Stimulated activated CD4-positive, alpha-beta T cell treated with anti-CD3 and anti-CD28 coated beads, Interleukin-12 subunit alpha, Interleukin-12 subunit beta, amount 100 ng/mL, for 24 hours (primary cell): ENCODE results near the gene SUGCT.

Source experiments
- DNase-seq, 2 experiments: peaks; one replicate each; pipeline ENCODE4 v3.0.0-alpha.2; 2020; ENCODE audit warnings: low read depth in 2 of 2

The SUGCT gene

DNA sequence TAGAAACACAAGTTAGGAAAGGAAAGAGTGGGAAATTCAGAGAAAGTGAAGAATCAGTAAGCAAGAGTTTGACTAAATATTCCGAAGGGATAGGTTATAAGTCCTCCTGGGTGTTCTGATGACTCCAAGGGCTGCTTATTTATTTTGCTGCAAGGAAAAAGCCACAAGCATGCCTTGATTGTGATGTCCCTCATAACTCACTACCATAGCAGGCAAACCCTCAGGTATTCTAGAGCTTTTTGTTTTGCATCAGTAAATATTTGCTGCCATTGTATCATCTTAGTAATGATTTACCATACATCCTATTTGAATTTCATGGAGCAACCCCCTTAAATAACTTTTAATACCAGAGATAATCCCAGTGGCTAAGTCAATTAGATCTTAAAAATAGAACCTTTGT is 688.1 kb downstream of the SUGCT start:
- DNase-seq, result no peak

DNA sequence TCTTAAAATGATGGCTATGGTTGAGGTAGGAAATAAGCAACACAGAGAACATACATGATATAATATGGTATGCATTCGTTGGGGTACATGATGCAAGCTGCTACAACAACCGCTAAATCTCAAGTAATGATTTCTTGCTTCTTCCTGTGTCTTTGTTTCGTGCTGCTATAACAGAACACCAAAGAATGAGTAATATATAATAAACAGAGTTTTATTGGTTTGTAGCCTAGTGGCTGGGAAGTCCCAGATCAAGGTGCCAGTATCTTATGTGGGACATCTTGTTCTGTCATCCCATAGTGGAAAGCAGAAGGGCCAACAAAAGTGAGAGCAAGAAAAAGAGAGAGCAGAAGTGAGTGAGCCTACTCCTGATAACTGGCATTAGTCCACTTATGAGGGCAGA is 689.7 kb downstream of the SUGCT start:
- DNase-seq, result no peak

DNA sequence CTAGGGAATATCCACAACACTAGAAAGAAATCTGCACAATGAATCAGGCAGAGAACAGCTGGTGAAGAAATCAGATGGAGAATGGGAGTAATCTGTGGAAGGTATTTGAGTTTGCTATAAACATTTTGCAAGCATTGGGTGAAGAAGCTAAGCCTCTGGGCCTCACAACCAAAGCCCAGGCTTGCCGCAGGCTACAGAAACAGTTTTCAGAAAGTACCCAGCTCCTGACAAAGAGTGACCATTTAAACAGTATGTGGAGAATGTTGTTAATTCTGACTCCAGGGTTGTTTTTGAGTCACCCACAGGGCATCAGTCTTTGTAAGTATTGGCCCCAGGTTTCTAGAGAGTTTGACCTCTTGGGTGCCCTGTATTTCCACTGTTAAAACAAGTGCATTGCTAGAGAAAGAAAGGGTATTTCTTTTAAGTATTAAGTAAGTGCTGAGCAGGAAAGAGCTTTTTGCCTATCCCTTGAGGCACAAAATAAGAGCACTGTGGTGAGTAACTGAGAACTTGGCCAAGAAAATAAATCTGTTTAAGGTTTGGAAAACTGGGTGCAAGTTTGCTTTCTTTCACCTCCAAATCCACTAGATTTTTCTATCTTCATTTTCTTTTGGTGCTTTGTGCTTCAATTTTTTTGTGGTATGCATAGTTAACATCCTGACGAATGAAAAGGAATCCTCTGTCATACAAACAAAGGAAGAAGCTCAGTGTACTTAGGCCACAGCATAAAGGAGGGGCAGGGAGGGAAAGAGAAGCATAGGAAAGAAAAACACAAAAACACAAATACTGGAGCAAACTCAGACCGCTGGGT is 691.8 kb downstream of the SUGCT start:
- no peak for DNase-seq

DNA sequence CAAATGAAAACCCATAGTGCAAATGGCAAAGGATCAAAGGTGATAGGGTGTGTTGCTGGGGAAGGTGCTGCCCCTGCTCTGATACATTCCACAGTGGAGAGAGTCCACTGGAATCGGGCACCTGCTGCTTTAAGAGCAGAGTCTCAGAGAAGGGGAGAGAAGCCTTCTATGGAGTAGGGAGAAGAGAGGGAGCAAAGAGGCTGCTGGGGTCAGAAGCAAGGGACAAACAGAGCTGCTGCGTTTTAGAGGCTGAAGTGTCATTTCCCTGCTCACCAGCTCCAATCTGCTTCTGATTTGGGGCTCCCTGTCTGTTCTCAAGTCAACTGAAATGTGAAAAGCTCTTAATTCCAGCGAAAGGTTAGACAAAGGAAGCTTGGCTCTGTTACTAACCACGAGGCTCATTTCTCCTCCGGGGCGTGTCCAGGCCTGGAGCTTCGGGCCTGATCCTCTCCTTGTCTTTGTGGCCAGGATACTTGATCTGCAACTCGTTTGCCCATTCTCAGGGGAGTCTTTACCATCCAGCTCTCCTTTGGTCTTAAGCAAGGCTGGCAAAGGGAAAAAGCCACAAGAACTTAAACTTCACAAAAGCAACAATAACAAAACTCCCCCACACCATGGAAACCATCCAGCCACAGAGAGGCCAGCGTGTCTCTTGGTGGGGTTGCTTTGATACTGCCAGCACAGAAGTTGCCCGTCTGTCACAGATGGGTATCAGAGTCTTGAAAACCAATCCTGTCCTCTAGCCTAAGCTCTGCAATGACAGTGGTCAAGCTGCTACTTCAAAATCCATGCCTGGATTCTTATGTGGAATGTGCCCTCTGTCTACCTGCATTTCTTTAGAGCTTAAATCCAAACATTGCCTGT is 692.6 kb downstream of the SUGCT start:
- DNase-seq, result no peak

DNA sequence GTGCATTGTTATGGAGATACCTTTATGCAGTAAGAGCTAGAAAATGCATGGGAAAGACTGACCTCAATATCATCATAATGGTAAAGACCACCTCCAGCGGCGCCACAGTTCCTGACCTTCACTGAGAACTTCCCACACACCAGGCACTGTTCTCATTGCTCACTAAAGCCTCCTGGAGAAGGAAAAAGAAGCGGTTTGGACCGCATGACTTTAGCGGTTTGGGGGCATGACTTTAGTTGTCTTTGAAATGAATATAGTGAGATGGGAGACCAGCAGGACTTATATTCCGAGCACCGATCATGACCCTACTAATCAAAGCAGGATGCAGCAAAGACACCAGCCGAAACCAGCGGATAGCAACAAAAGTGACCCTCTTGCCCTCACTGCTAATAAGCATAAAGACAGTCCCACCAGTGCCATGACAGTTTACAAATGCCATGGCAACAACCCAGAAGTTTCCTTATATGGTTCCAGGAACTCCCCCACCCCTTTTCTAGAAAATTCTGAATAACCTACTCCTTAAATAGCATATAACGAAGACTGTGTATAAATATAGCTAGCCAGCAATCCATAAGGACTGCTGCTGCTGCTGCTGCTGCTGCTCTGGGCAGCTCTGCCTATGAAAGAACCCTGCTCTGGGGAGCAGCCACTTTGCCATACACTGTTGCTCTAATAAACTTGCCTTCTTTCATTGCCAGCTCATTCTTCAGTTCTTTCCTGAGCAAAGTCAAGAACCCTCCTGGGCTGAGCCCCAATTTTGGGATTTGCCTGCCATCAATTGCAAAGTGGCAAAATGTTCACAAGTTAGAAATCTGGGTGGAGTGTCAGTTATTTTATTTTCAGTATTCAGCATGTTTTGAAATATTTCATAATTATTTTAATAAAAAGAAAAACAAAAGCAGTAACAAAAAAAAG is 694.1 kb downstream of the SUGCT start:
- DNase-seq, result no peak

DNA sequence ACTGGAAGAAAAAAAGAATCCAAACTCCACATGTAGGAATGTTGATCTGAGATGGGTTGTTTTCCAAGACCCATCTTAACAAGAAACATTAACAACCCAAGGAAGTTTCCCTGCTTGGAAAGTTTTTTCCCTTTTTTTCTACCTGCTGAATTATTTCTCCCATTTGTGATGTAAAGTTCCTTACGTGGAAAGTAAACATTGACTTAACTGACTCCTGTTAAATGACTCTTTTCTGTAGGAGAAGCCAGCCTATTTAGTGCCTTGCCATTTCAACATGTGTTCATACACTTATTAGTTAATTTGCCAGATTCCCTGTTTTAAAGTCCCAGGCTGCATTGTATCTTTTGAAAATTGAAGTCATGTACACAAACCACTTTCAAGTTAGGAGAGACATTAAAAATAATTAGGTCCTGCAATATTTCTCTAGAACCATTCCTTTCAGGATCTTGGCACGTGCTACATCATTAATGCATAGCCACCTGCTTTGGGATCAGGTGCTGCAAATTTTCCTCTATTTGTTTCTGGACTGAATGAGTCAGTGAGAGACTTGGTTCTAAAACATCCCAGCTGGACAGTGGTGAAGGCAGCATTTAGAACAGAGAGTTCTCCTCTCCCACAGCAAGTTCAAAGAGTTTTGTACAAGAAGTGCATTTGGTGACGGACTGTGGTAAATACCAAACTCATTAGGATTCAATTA is 698.5 kb downstream of the SUGCT start:
- no peak for DNase-seq

DNA sequence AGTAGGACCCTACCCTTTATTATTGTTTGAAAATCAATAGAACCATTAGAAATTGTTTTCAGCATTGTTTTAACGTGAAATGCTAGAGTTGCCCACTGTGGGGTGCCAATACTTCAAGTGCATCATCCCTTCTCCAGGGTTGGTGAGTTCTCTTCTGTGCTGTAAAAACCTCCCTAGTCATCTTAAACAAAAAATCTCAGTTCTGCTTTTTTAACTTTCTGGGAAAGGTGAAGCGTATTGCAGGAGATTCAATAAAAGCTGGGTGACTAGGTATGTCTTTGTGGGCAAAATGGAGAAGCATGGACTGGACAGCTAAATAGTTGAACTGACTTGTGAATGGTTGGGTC is 699.1 kb downstream of the SUGCT start:
- DNase-seq, result no peak

DNA sequence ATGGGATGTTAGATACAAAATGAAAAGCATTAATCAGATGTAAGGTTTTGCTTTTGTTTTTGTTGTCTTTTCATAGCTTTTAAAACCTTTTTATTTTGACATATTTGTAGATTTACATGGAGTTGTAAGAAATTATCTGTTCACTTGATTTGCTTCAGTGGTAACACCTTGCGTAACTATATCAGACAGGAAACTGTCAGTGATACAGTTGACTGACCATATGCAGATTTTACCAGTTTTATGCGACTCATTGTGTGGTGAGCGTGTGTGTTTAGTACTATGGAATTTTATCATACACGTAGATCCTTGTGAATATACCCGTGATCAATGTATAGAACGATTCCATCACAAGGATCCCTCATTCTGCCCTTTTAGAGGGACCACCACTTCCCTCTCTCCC is 701.4 kb downstream of the SUGCT start:
- no peak for DNase-seq

DNA sequence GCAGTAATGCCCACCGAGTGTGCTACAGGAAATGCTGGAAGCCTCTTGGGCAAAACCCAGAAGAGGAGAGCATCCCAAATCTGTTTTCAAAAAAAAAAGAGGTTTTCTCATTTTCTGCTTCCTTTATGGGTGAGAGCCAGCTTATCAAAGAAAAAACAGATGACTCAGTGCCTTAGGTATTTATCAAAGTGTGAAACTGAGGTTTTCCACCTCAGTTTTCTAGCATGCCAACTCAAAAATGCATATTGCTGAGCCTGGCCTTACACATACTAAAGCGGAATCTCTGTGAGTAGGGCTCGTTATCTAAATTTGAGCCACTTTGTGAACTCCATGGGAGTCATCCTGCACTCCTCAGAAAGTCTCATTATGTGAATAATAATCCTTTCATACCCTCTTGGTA is 705.1 kb downstream of the SUGCT start:
- DNase-seq, result no peak

DNA sequence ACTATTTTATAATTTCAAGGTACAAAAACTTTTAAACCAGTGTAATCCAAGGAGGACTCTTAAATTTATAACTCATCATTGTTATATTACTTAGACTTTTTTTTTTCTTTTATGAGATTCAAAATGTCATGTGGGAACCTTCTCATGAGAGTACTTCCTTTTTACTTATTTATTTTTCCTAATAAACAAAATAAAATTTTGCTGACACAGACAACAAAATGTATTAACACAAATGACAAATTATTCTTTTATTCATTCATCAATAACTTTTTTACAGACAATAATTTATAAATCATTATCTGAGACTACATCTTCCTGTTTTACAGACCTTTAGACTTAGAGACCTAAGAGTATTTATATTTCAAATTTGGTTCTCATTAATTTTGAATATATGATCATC is 706.2 kb downstream of the SUGCT start:
- DNase-seq, result no peak

DNA sequence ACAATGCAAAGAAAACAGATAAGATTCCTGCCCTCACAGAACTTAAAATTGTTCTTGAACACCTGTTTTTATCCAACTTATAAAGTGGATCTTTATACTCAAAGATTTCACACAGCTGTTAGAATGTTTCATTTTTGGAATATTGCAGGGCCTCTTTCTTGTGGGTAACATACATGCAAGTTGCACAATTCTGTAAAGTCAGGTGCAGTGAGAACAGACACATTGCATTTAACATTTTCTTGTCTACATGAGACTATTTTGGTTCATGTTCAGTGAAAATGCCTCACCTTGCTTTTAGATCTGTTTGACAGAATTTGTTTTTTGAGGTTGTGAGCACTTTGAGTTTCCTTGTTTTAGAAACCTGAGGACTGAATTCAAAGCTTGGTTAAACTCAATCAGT is 707.8 kb downstream of the SUGCT start:
- no peak for DNase-seq

DNA sequence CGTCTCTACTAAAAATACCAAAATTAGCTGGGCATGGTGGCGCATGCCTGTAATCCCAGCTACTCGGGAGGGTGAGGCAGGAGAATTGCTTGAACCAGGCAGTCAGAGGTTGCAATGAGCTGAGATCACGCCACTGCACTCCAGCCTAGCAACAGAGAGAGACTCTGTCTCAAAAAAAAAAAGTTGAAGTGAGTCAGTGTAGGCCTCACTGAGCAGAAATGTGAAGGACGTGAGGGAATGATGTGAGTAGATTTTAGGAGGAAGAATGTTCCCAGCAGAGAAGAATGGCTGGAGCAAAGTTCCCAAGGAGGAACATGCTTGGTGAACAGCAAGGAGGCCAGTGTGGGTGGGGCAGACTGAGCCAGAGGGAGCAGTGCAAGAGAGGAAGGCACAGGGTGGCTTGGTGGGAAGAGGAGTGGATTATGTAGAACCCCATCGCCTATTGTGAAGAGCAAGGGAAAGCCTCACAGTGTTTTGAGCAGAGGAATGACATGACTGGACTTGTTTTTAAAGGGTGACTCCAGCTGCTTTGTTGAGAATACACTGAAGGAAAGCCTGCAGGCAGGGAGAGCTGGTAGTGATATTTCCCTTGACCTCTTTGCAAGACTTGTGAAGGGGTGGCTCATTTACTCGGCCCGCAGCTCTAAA is 708.7 kb downstream of the SUGCT start:
- DNase-seq, result no peak

DNA sequence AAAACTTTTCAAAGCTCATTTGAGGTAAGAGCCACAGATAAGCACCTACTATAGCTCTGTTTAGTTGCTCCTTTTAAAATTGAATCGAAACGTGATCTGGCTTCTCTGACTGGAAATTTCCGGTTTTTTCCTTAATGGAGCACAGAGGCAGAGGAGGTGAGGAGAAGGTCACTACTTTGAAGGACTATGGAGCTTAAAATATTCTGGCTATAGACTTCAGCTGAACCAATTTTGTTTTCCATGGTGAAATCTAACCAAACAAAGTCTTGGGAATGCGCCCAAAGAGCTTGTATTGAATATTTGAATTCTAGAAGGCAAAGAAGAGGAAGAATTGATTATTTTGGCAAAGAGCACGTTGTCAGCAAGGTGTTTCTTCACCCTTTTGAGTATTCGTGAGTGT is 711.1 kb downstream of the SUGCT start:
- DNase-seq, result no peak

DNA sequence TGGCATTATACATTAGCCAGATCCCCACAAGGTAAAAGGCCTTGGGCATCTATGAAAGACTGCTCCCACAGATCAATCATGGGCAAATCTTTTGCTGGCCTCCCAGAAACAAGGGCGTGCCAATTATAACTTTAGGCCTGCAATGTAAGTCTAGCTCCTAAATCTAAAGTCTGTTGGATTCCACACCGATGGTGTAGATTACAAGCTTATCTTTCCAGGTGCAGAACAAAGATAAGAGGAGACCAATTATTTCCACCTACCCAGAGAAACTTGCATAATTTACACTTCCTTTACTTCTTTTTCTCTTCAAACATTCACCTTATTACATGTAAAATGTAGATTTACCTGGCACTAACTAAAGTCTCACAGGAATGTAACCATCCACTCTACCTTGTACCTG is 713.1 kb downstream of the SUGCT start:
- DNase-seq, result no peak

DNA sequence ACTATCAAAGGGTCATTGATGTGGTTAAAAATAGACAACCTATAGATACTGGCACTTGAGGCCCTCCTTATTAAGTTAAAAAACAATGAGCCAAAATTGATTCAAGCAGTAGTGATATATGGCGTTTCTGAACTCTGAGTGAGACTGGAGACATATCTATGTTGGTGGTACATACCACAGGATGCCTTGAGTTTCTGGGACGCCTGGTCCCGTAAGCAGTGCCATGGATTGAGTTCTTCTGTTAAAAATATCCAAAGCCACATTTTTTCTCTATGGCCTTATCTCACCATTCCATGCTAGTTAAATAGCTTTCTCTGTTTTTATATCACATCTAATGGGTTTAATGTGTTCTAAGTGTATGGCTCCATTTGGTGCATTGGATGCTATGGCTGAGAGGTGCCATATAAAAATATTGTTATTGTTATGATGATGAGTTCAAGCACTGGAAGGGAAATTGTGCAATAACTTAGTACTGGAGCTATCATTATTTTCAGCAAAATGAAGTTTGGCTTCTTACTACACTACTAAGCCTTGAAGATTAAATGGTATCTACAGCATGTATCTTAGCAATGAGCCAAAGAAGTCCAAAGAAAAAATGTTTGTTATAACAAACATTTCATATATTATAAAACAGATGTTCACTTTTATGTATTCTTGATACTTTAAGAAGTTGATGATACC is 713.9 kb downstream of the SUGCT start:
- no peak for DNase-seq

DNA sequence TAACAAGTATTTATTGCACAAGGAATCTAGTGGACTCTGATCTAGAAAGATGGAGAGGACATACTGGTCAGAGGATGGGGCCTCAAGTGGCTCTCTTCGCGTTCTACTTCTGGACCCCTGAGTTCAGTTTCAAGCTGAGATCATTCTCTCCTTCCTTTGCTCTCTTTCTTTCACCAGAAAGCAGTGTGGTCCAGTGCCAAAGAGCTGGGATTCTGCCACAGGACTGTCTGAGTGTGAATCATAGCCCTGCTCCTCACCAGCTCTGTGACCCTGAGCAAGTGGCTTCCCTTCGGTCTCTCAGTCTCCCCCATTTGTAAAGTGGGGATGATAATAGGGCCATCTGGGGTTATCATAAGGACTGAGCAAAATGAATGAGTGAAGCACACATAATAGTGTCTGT is 715.2 kb downstream of the SUGCT start:
- no peak for DNase-seq

DNA sequence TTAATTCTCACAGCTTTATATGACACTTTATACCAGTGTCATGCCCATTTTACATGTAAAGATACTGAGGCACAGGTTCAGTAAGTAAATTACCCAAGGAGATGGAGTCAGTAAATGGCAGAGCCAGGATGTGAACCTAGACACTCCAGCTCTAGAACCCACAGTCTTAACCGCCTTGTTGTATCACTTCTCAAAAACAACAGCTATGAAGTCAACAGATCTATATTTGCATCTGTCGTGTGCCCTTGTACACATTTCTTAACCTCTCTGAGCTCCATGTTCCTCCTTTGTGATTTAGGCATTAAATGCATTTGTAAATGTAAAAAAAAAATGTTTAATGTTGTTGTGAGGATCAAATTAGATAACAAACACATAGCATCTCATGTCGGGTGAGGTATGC is 716.2 kb downstream of the SUGCT start:
- no peak for DNase-seq

DNA sequence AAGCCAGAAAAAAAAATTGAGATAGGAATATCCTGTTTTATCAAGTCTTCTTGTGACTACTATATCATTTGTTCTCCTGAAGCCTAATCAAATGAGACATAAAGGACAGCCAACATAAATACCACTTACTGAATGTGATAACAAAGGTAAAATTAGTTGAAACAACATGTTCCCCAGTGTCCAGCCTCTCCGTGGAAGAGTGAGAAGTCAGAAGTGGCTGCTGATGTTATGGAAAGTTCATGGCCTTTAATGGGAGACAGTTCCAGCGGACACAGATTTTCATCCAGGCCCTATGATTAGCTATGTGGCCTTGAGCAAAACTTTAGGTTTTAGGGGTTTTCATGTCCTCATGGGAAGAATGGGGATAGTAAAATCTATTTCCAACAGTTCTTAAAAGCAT is 724.3 kb downstream of the SUGCT start:
- no peak for DNase-seq

DNA sequence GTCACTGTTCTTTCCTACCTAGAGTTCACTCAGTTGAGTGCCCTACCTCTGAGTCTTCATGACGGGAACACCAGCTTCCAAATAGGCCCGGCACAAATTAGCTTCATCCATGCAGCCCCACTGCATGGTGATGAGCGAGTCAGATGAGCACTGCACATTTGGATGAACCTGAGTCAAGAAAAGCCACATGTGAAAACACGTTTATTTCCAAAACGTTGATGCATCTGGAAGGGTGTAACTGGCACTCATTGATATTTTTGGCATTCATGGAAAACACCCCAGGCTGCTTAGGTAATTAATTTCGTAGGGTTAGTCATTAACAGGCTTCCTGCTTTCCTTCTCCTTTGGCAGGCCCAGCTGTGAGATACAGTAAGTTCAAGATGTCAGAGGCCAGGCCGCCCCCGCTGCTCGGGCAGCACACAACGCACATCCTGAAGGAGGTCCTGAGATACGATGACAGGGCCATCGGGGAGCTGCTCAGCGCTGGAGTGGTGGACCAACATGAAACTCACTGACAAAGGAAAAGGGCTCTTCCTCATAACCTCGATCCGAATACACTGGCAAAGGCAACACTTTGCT is 725.2 kb downstream of the SUGCT start:
- no peak for DNase-seq
